Smooth muscle cell (in vitro differentiated cells): ENCODE data around the gene HNRNPK. TPM values are rescaled to one million over a fixed set of nuclear protein-coding genes. Genes with fewer than 3 reads are reported as not detected.

Experiments used
- DNase-seq: peaks from one replicate; lab custom pipeline; 2025; ENCODE audit not compliant: unreplicated experiment; lab: John Stamatoyannopoulos, UW
- H2AFZ ChIP-seq: fragments of 200-600 bp; sonication (generic); 2 replicates; pipeline ENCODE4 v1.6.0; 2016; ENCODE audit warnings: antibody characterized with exemption, low read depth, mild to moderate bottlenecking
- H3F3A ChIP-seq: fragments of 200-600 bp; sonication (generic); 2 replicates; pipeline ENCODE4 v1.6.0; 2017; ENCODE audit warnings: antibody characterized with exemption, low read depth
- H3K27ac ChIP-seq: fragments of 200-600 bp; sonication (generic); 2 replicates; pipeline ENCODE4 v1.5.1; 2016; ENCODE audit warnings: low read depth, mild to moderate bottlenecking
- H3K27me3 ChIP-seq: fragments of 200-600 bp; sonication (generic); 2 replicates; pipeline ENCODE4 v1.6.1; 2016; ENCODE audit warnings: low read depth, mild to moderate bottlenecking
- H3K36me3 ChIP-seq: fragments of 200-600 bp; sonication (generic); 2 replicates; pipeline ENCODE4 v1.5.1; 2016; ENCODE audit warnings: low read depth
- H3K4me1 ChIP-seq: fragments of 200-600 bp; sonication (generic); 2 replicates; pipeline ENCODE4 v1.5.1; 2016; ENCODE audit warnings: low read depth
- H3K4me2 ChIP-seq: fragments of 200-600 bp; sonication (generic); 2 replicates; pipeline ENCODE4 v1.6.0; 2016; ENCODE audit warnings: mild to moderate bottlenecking
- H3K4me3 ChIP-seq: fragments of 200-600 bp; sonication (generic); 2 replicates; pipeline ENCODE4 v1.5.1; 2016; ENCODE audit warnings: mild to moderate bottlenecking
- H3K79me2 ChIP-seq: fragments of 200-600 bp; sonication (generic); 2 replicates; pipeline ENCODE4 v1.6.0; 2016; ENCODE audit warnings: low read depth, mild to moderate bottlenecking
- H3K9ac ChIP-seq: fragments of 200-600 bp; sonication (generic); 2 replicates; pipeline ENCODE4 v1.6.0; 2016; ENCODE audit warnings: low read depth
- H3K9me3 ChIP-seq: fragments of 200-600 bp; sonication (generic); replicated peaks from 2 replicates; pipeline ENCODE4 v1.5.1; 2016; ENCODE audit warnings: low read depth
- H4K20me1 ChIP-seq: fragments of 200-600 bp; sonication (generic); 2 replicates; pipeline ENCODE4 v1.6.0; 2016; ENCODE audit warnings: low read depth
- WGBS: methylation state at CpG from one replicate; pipeline ENCODE4 v1.1.7; 2016; ENCODE audit warnings: low lambda C conversion rate; 5-methylcytosine and 5-hydroxymethylcytosine counted together
- microRNA-seq: library from miRNA; unstranded; fragments of <30 nt; microRNA quantifications from one replicate; pipeline ENCODE4, GENCODE V29; 2016; ENCODE audit warnings: borderline number of aligned reads
- polyA plus RNA-seq: library from polyadenylated mRNA; unstranded; fragments of >200 nt; fragmentation: Nextera tagmentation; extraction: Ambion mirVana; gene quantifications from 2 replicates; pipeline ENCODE4 v1.2.1, GENCODE V29; 2016
- small RNA-seq: library from RNA; depleted of rRNA; stranded (forward); fragments of <200 nt; gene quantifications from one replicate; pipeline ENCODE3, GENCODE V24; 2014
- total RNA-seq: library from RNA; depleted of rRNA; stranded (reverse); fragments of >200 nt; gene quantifications from 2 replicates; pipeline ENCODE4 v1.2.3, GENCODE V29; 2014
- TF ChIP-seq, protein P1 (sequence below): fragments of 200-600 bp; sonication (generic); IDR thresholded peaks from 2 replicates; pipeline ENCODE4 v1.5.1; 2017; ENCODE audit warnings: borderline replicate concordance, mild to moderate bottlenecking, antibody characterized with exemption; ENCODE audit not compliant: insufficient read depth, poor library complexity, severe bottlenecking

The HNRNPK gene
- total and polyA plus RNA-seq, 2 experiments from 2014 or later: 468 to 584 TPM

DNA sequence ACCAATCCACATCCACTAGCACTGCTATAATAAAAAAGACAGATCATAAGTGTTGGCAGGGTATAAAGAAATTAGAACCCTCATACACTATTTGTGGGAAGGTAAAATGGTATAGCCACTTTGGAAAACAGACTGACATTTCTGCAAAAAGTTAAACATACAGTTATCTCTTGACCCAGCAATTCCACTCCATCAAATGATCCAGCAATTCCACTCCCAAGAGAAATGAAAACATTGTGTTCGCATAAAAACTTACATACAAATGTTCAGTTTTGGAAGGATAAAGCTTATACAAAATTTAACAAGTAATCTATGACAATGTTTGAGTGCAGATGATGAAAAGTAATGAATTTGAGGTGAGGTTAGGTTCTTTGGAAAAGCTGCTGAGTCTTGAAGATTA lies 60.9 kb downstream of the HNRNPK start:
- H3K27me3 ChIP-seq: no peaks in the 10 kb centered on the region
- no peak overlapping the region for H2AFZ ChIP-seq
- H3K27ac ChIP-seq: no peak overlapping the region
- no peaks in the 10 kb centered on the region for H3K36me3 ChIP-seq
- WGBS: 93% methylated on average over 1 of the region's 1 CpG
- H3K4me2 ChIP-seq: no peak overlapping the region
- H3K9ac ChIP-seq: no peak overlapping the region
- H3K4me3 ChIP-seq: no peak overlapping the region
- no peaks in the 10 kb centered on the region for H3K9me3 ChIP-seq
- H3K4me1 ChIP-seq: peaks cover 5% of the 10 kb centered on the region
- DNase-seq: no peak
- H3F3A ChIP-seq: no peaks in the 10 kb centered on the region
- no peaks in the 10 kb centered on the region for H3K79me2 ChIP-seq
- TF ChIP-seq, protein P1, sequence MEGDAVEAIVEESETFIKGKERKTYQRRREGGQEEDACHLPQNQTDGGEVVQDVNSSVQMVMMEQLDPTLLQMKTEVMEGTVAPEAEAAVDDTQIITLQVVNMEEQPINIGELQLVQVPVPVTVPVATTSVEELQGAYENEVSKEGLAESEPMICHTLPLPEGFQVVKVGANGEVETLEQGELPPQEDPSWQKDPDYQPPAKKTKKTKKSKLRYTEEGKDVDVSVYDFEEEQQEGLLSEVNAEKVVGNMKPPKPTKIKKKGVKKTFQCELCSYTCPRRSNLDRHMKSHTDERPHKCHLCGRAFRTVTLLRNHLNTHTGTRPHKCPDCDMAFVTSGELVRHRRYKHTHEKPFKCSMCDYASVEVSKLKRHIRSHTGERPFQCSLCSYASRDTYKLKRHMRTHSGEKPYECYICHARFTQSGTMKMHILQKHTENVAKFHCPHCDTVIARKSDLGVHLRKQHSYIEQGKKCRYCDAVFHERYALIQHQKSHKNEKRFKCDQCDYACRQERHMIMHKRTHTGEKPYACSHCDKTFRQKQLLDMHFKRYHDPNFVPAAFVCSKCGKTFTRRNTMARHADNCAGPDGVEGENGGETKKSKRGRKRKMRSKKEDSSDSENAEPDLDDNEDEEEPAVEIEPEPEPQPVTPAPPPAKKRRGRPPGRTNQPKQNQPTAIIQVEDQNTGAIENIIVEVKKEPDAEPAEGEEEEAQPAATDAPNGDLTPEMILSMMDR: no peak
- H4K20me1 ChIP-seq: no peaks in the 10 kb centered on the region

Small RNAs within 50 kb of the gene (microRNA-seq; reads per million reads assigned to microRNA genes)
- gene MIR7-1: 48.5 reads per million, percentile 44 among the genes with 10 or more reads in this experiment

Small RNAs within 50 kb of the gene (small RNA-seq; reads per million reads assigned to genes)
- not detected for gene RF00019

Other genes with a start within 250 kb of the HNRNPK start
- not detected in 2 replicates for gene GKAP1, start 162.4 kb downstream of the HNRNPK start, total RNA-seq
- gene GKAP1, start 162.4 kb downstream of the HNRNPK start, polyA plus RNA-seq: 0.30 TPM in 1 of 2 replicates, not detected in the other
- 3.3 and 11.0 TPM in 2 replicates for gene KIF27, start 58.8 kb downstream of the HNRNPK start, total RNA-seq
- 1.9 and 4.4 TPM in 2 replicates for gene KIF27, start 58.8 kb downstream of the HNRNPK start, polyA plus RNA-seq
- gene RMI1, start 590 bp upstream of the HNRNPK start, total RNA-seq: 8.3 and 11.1 TPM in 2 replicates
- 3.2 and 3.6 TPM in 2 replicates for gene RMI1, start 590 bp upstream of the HNRNPK start, polyA plus RNA-seq